Erythroblast (primary cell): Measurements from ENCODE around the gene CADM4.

Experiments
- DNase-seq, 2 experiments: peaks; one replicate each; lab custom pipeline; 2025; lab: John Stamatoyannopoulos, UW
- GATA1 ChIP-seq: IDR thresholded peaks from 2 replicates; pipeline ENCODE4 v1.6.1; 2011; ENCODE audit warnings: low read depth, mild to moderate bottlenecking, control low read depth, low read length, moderate library complexity
- POLR2A ChIP-seq: IDR thresholded peaks from 2 replicates; pipeline ENCODE4 v1.6.1; 2011; ENCODE audit warnings: mild to moderate bottlenecking, low read length

The CADM4 gene

DNA sequence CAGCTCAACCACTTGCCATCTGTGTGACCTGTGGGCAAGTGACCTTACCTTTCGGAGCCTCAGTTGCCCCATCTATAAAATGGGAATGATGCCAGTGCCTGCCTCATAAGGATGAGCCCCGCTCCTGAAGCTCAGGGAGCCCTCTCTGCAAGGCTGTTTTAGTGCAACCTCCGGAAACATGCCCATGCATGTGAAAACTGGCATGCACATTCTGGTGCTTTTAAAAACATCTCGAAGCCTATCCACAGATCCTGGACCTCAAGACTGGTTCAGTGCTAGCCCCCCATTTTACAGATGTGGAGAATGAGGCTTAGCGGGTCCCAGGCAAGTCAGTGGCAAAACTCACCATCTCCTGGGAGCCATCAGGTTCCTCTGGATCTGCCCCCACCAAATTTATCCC, 5.6 kb downstream of the CADM4 start:
- no peak for TF ChIP-seq GATA1
- no peak for TF ChIP-seq POLR2A
- no peak for DNase-seq

DNA sequence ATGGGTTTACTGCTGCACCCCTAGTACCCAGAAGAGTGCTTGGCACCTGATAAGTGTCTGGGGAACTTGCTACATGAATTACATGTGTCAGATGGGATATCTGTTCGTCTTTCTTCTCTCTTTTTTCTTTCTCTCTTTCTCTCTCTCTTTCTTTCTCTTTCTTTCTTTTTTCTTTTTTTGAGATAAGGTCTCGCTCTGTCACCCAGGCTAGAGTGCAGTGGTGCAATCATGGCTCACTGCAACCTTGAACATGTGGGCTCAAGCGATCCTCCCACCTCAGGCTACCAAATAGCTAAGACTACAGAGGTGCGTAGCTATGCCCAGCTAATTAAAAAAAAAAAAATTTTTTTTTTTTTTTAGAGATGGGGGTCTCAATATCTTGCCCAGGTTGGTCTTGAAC, 6.1 kb downstream of the CADM4 start:
- TF ChIP-seq GATA1 (no peak), POLR2A (no peak)
- no peak for DNase-seq

DNA sequence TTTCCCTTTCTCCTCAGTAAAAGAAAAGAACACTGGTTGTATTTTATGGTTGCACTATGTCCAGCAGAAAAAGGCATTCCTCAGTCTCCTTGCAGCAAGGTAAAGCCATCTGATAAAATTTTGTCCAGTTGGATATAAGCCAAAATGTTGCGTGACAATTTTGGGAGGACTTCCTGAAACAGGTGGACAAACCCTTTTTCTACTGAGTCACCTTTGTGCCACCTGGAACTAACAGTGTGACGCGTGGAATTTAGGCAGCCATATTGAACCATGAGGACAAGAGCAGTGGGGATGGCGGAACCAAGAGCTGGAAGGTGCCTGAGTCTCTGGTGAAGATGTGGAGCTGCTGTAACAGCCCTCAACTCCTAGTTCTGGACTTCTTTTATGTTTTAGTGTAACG, 8.2 kb downstream of the CADM4 start:
- no peak for DNase-seq
- TF ChIP-seq GATA1: no peak

DNA sequence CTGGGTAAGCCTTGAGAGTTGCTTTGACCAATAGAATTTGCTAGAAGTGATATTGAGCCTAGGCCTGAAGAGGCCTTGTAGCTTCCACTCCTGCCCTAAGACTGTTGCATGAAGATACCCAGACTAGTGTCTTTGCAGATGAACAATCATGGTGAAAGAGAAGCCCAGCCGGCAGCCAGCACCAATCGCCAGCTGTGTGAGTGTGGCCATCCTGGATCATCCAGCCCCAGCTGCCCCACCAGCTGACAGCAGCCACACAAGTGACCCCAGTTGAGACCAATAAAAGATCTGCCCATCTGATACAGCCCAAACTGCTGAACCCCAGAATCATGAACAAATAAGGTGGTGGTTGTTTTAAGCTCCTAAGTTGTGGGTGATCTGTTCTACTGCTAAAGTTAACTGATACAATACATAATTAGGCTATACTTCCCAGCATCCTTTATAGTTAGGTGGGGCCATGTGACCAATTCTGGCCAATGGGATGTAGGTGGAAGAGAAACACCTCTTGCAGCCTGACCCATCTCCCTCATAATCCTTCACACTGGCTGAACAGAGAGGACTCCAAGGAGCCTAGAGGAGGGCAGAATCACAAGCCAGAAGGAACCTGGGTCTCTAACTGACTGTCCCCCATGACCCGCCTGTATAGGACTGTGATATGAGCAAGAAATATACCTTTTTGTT, 10.9 kb downstream of the CADM4 start:
- TF ChIP-seq GATA1: no peak
- TF ChIP-seq POLR2A: no peak
- no peak for DNase-seq

DNA sequence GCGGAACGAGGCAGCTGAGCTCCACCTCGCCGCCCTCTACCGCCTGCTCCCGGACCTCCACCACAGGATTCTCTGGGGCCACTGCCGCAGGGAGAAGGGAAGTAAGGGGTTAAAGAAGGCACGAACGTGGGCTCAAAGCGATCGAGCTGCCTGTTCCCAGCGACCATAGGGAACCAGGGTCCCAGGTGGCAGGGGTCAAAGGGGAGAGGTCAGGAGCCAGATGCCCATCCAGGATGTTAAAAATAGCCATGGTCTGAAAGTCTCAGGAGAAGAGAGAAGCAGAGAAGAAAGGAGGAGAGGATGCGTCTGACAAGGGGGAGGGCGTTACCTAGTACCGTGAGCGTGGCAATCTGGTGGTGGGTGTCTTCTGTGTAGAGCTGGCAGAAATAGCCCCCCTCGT, 12.8 kb downstream of the CADM4 start:
- DNase-seq: no peak
- TF ChIP-seq POLR2A: no peak
- no peak for TF ChIP-seq GATA1

DNA sequence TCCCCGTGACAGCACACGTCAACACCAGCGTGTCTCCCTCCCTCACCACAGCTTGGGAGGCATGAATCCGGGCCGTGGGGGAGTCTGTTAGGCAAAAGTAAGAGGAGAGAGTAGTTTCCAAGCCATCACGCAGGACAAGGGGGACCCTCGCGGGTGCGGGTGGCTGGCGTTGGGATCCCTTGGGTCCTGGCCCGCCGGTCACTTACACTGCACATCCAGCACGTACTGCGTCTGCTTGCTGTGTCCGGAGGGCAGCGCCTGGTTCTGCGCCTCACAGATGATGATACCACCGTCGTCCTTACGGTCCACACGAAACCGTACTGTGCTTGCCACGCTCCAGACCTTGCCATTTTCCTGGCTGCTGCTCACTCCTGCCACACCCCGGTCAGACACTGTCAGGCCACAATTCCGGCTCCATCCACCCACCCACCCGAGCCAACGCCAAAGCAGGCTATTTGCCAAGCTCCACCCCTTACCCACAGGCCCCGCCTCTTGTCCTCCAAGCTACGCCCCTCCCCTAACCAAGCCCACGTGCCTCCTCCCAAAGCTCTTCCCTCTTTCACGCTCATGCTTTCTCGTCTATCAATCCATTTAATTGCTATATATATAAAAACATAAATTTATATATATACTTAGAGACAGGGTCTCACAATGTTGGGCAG, 13.6 kb downstream of the CADM4 start:
- peak; percentile 38 to 50 for DNase-seq
- TF ChIP-seq GATA1 (no peak), POLR2A (no peak)

DNA sequence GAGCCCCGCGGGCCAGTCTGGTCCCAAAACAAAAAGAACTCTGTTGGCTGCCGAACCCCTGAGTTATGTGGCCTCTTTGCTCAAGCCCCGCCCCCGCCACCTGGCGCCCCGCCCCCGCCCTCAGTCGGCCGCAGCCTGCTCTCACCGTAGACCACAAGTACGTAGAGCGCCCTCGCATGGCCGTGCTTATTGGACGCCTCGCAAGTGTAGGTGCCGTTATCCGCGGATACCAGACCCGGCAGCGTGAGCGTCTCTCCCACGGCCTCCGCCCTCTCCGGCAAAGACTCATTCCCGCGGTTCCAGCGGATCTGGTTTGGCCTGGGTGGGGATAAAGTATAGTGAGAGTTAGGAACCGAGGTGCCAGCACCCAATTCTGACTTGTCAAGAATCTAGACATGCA, 14.7 kb downstream of the CADM4 start:
- peak; percentile 90 to 91 for DNase-seq
- no peak for TF ChIP-seq GATA1
- TF ChIP-seq POLR2A: no peak

DNA sequence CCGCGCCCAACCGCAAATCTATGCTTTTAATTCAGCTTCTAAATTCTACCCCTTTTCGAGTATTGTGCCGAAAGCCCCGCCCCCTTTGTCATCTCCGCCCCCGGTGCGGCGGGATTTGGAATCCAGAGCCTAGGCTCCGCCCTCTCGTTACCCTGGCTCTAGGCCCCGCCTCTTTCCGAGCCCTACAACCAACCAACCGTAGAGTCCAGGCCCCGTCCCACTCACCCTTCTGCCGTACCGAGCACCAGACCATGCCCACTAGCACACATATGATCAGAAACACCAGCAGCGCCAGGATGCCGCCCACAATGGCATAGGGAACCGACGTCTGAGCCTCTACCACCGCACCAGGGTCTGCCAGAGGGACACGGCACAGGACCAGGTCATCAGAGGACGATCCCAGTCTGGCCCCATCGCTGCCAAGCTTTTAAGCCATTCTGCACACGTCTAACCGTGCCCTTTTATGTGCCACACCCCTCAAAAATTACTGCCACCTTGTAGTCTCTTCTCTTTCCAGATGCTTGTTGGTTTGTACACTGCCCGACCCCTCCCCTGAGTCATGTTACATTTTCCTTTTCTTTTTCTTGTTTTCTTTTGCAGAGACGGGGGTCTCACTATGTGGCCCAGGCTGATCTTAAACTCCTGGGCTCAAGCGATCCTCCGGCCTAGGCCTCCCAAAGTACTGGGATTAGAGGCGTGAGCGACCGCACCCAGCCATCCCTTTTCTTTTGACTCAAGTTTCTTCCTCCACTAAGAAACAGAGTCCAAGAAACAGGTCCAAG, 15.6 kb downstream of the CADM4 start:
- no peak for DNase-seq
- TF ChIP-seq GATA1: no peak
- TF ChIP-seq POLR2A: no peak

DNA sequence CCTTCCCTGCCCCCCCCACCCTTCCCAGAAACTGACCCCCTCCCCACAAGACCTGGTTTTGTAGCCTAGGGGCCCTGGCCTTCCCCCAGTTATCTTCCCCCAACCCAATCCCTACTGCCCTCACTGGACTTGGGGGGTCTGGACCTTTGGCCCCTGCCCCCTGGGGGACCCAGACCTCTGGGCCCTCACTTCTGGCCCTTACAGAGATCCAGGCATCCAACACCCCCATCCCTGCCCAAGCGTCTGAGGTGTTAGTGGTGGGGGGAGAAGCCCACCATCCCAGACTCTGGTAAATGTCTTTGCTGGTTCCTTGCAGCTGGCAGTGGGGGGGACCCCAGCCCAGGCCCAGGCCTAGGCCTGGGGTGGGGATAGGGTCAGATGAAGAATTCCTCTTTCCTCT, 16.7 kb downstream of the CADM4 start:
- DNase-seq: no peak
- no peak for TF ChIP-seq POLR2A
- TF ChIP-seq GATA1: no peak

DNA sequence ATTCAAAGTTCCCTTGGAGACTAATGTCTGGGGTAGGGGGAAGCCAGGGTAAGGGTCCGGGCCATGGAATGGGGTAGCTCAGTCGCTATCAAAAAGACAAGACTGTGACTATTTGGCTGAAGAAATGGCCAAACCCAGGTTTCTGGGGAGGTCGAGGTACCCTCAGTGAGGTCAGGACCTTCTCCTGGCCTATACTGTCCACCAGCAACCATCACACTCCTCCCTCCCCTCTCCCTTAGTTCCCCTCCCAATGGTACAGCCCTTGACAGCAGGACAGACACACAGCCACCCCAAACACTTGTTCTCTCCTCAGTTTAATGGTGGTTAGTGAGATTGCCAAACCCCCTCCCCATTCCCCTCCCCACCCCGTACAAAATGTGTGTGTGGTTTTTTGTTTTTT, 17.6 kb downstream of the CADM4 start:
- DNase-seq: no peak
- no peak for TF ChIP-seq POLR2A
- no peak for TF ChIP-seq GATA1

DNA sequence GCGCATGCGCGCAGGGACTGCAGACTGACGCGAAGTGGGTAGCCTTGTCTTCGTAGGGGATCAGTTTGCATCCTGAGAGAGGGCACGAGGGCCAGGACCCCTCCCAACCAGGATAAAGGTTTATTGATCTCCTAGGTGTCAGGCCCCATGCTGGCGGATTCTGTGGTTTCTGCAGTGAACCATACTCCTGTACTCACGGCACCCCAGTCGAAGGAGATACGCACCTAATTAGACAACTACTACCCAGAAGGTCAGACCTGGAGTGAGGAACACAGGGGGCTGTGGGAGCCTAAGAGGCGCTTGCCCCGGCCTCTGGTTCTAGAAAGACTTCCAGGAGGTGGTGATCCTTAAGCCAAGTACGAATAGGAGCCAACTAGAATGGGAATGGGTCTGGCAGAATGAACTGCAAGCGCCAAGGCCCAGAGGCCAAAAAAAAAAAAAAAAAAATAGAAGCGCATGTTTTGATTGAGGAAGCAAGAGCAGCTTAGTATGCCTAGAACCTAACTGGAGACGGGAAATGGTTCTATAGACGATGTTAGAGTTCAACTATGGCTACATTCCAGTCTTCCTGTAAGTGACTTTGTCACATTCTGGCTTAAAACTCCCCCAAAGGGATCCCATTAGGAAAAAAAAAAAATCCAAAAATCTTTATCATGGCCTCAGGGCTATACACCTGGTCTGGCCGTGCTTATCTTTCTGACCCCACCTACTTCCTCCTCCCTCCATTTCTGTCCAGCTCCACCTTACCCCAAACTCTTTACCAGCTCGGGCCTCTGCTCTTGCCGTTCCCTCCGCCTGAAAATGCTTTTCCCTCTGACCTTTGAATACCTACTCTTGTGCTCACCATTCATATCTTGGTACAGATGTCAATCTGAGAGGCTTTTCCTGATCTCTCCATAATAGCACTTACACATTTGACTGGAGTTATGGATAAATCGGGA, 19.3 kb downstream of the CADM4 start:
- no peak for DNase-seq
- TF ChIP-seq POLR2A (no peak), GATA1 (no peak)

DNA sequence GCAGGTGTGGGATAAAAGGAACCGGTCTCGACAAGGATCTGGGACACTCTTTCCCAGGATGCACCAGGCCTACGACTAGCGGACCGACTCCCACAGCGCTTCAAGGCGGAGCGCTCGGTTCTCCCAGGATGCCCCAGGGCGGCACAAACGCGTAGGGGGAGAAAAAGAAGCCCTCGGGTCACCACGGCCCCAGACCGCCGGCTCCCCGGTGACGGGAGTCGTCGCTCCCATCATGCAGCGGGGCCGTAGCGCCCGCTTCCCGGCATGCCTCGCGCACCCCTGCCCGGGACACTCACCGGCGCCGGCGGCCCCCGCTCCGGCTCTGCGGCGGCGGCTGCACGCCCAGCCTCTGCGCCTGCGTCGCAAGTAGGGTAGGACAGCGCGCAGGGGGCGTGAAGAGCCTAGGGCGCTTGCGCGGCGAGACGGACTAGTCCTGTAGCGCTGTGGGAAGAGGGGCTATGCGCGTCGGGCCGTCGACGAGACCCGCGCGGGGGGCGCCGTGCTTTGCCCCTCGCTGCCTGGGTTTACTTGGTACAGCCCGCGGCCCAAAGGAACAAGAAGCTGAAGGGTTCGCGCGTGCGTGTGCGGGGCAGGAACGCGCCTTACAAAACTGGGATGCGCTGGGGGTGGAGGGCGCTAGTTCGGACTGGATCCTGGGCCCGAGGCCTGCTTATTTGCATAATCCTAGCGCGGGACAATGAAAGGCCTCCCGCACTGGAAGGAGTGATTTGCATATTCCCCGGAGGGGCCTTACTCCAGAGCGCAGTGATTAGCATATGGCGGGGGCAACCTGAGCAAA, 20.2 kb downstream of the CADM4 start, which contains the start of gene ZNF428:
Gene ZNF428 (minus strand): TSS at position 368 of the 799 bp plus-strand sequence. CDS start 5,325 bp downstream, outside the sequence.
- peak; percentile 92 to 94 for DNase-seq
- TF ChIP-seq GATA1 (no peak), POLR2A (peak; percentile 97)
